Mucosa of descending colon (tissue), 3 donors: ENCODE data around the gene TENM4. TPM values are rescaled to one million over a fixed set of nuclear protein-coding genes. Genes with fewer than 3 reads are reported as not detected.

Source experiments
- ATAC-seq: fragments of 200-7000 bp; cut with Tn5 transposase; one replicate; pipeline ENCODE4 v1.9.1; 2020; ENCODE audit warnings: mild to moderate bottlenecking, moderate library complexity
- DNase-seq, 3 donors: peaks; one replicate each; pipeline ENCODE4 v3.0.0-alpha.2; 2020
- H3K36me3 ChIP-seq: fragments of 200-600 bp; one replicate; pipeline ENCODE4 v1.8.0; 2021; ENCODE audit warnings: low read depth, mild to moderate bottlenecking
- H3K4me1 ChIP-seq: fragments of 200-600 bp; one replicate; pipeline ENCODE4 v1.8.0; 2021; ENCODE audit warnings: low read depth, mild to moderate bottlenecking
- H3K4me3 ChIP-seq: fragments of 200-600 bp; one replicate; pipeline ENCODE4 v1.8.0; 2021; ENCODE audit warnings: mild to moderate bottlenecking
- H3K9me3 ChIP-seq: fragments of 200-600 bp; one replicate; pipeline ENCODE4 v1.8.0; 2021; ENCODE audit warnings: mild to moderate bottlenecking
- intact Hi-C, 2 donors: fragments of 100-400 bp; cut with DNase I in 1 of 2; cut with micrococcal nuclease in 1 of 2; formaldehyde crosslinking; loops; one replicate each; pipeline versions ENCODE4 v1.11.0 to v1.11.1; 2022; cut with DNase I, micrococcal nuclease
- total RNA-seq, 3 donors: library from RNA; stranded (reverse); fragmentation: NEBNext Ultra II Directional in 2 of 3; extraction: Animal tissue kit (Norgen Biotek cat#: 25700) in 2 of 3; gene quantifications; one replicate each; pipeline versions ENCODE4 v1.2.1 to v1.2.4, GENCODE V29; 2021 to 2023
- TF ChIP-seq, protein P1 (sequence below): fragments of 200-600 bp; IDR thresholded peaks from one replicate; pipeline ENCODE4 v1.8.0; 2022; ENCODE audit warnings: antibody characterized with exemption, mild to moderate bottlenecking
- donor health status: DM: no; HTN: no; CAD: no; lungs with moderate emphysema.
- donor health status: DM: no; HTN: no; CAD: no.
- donor health status: DM: no; HTN: yes; CAD: no.

The TENM4 gene
- total RNA-seq, 3 donors from 2014 or later: 0.70 to 1.6 (median 1.2) TPM

- Histone ChIP-seq H3K4me1 (no peaks in the 10 kb centered on the region), H3K4me3 (no peak overlapping the region), H3K9me3 (no peaks in the 10 kb centered on the region), H3K36me3 (no peaks in the 10 kb centered on the region)
- no peak for ATAC-seq
- intact Hi-C loops: no loop called here
- TF ChIP-seq, protein P1, sequence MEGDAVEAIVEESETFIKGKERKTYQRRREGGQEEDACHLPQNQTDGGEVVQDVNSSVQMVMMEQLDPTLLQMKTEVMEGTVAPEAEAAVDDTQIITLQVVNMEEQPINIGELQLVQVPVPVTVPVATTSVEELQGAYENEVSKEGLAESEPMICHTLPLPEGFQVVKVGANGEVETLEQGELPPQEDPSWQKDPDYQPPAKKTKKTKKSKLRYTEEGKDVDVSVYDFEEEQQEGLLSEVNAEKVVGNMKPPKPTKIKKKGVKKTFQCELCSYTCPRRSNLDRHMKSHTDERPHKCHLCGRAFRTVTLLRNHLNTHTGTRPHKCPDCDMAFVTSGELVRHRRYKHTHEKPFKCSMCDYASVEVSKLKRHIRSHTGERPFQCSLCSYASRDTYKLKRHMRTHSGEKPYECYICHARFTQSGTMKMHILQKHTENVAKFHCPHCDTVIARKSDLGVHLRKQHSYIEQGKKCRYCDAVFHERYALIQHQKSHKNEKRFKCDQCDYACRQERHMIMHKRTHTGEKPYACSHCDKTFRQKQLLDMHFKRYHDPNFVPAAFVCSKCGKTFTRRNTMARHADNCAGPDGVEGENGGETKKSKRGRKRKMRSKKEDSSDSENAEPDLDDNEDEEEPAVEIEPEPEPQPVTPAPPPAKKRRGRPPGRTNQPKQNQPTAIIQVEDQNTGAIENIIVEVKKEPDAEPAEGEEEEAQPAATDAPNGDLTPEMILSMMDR: no peak
- no peak for DNase-seq
These were observed 293.8 kb downstream of the TENM4 start for GRCh38 chr11:79147011-79147410.

DNA sequence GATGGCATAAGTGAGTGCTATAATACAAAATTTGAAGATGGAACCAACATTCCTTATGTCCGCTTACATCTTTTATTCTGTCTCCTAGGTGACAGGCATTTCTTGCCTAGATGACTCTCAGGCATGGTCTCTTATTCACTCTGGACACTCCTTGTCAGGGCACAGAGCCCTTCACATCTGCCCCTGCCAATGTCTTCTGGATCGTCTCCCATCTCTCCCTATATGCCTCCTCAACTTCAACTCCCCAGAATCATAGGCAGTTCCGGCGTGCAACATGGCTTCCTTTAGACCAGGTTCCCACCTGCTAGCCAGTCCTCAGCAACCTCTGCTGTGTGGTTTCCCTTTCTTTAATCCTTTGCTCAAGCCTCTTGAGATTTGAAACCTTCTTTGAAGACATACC lies 300.9 kb downstream of the TENM4 start:
- TF ChIP-seq, protein P1: no peak
- ATAC-seq: no peak
- H3K36me3 ChIP-seq: no peaks in the 10 kb centered on the region
- H3K4me3 ChIP-seq: no peak overlapping the region
- no peaks in the 10 kb centered on the region for H3K4me1 ChIP-seq
- intact Hi-C loops: no loop called here
- no peak for DNase-seq
- H3K9me3 ChIP-seq: no peaks in the 10 kb centered on the region

DNA sequence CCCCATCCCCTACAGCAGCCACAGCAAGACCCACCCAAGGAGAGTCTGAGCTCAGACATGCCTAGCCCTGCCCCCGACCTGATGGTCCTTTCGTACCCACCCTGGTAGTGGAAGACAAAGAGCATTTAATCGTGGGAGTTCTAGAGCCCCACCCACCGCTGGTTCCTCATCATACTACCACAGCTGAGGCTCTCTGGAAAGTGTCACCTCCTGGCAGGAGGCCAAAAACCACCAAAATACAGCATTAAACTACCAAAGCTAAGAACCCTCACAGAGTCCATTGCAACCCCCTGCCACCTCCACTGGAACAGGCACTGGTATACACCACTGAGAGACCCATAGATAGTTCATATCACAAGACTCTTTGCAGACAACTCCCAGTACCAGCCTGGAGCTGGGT lies 311.1 kb downstream of the TENM4 start:
- Histone ChIP-seq H3K9me3 (peaks cover 14% of the 10 kb centered on the region), H3K4me3 (no peak overlapping the region), H3K4me1 (no peaks in the 10 kb centered on the region), H3K36me3 (no peaks in the 10 kb centered on the region)
- TF ChIP-seq, protein P1: no peak
- no peak for ATAC-seq
- DNase-seq: no peak
- intact Hi-C loops: no loop called here

- H3K4me3 ChIP-seq: no peak overlapping the region
- no peaks in the 10 kb centered on the region for H3K36me3 ChIP-seq
- TF ChIP-seq, protein P1: no peak
- H3K9me3 ChIP-seq: peaks cover 14% of the 10 kb centered on the region
- intact Hi-C loops: no loop called here
- H3K4me1 ChIP-seq: no peaks in the 10 kb centered on the region
- no peak for DNase-seq
- ATAC-seq: no peak
These were observed 312.5 kb downstream of the TENM4 start for GRCh38 chr11:79128291-79128690.

DNA sequence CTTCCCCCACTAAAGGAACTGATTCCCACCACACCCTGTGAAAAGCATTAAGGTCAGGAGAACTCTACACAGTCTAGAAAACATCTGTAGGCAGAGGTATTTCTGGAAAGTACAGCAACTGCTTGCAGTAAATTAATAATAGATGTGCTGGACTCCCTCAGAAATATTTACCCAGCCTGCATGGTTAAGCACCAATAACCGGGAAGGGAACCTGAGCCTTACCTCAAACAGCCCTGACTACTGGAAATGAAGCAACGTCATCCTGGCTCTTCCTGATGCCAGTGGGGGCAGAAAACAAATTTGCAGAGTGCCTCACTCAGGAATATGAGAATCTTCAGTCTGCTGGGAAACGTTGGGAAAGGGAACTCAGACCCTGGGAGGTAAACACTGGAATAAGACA lies 318.1 kb downstream of the TENM4 start:
- Histone ChIP-seq H3K9me3 (peaks cover 14% of the 10 kb centered on the region), H3K4me1 (no peaks in the 10 kb centered on the region), H3K4me3 (no peak overlapping the region), H3K36me3 (no peaks in the 10 kb centered on the region)
- intact Hi-C loops: no loop called here
- ATAC-seq (no peak), DNase-seq (no peak)
- TF ChIP-seq, protein P1: no peak

DNA sequence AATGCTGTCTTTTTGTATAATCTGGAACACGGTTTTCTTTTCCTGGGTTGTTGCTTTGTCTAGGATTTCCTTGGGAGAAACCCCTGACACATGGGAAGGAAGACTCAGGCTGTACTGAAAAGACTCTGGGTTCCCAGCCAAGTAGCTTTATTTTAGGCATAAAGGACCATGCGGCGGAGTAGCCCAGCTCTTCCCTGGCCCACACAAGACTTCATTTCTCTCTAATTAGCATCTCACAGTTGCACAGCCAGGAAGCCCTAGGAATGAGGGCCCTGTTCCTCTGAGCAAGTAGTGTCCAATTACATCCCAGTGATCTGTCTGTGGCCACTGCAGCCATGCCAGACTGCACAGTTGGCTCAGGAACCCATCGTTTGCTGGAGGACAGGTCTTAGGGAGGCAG lies 319.5 kb downstream of the TENM4 start:
- DNase-seq (no peak), ATAC-seq (no peak)
- Histone ChIP-seq H3K36me3 (no peaks in the 10 kb centered on the region), H3K4me3 (no peak overlapping the region), H3K4me1 (no peaks in the 10 kb centered on the region), H3K9me3 (peaks cover 9% of the 10 kb centered on the region)
- TF ChIP-seq, protein P1: no peak
- intact Hi-C loops: no loop called here
